ENCODE measurements around the gene BRD2.
A peak's percentile ranks its signal among the peaks of the same experiment; 100 is the strongest.
"Not testable (repeated sequence)": the region's sequence is repeated elsewhere in the genome, so short reads cannot be mapped to it uniquely, and the experiment has no call there.

The BRD2 gene

DNA sequence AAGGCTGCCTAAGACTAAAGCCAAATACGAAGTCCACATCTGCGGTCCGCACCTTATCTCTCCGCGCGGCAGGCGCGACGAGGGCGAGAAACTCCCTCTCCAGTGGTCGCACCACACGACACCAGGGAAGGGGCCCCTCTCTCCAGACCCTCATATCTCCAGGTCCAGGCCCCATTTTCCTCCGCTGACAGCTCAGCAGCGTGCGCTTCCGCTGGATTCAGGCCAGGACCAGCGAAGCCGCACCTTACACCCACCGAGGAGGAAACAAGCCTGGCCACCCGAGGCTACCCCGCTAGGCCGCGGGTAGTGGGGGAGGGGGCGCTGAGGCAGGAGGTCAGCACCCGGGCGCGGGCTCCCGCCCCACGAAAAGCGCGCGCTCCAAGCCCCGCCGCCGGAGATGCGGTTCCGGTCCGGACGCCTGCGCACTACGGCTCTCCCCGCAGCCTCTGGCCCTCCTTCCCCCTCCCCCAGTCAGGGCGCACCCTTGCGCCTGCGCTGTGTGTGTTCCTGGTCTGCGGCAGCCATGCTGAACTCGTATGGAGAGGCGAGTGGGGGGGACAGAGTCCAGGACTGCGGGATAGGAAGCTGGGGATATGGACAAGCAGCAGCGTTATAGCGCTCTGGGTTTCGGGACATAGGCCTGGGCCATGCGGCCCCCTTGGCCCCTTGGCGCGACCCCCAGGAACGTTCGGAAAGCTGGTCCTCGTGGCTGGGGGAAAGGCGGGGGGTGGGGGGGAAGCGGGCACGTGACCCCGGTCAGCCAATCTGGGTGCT is at the start of gene BRD2:
BRD2 (plus strand) TSS at position 502 of the 774 bp plus-strand sequence. CDS start 4,305 bp downstream, outside the sequence.
- DNase-seq (ENCODE audit: low spot score) = peak; percentile 97

DNA sequence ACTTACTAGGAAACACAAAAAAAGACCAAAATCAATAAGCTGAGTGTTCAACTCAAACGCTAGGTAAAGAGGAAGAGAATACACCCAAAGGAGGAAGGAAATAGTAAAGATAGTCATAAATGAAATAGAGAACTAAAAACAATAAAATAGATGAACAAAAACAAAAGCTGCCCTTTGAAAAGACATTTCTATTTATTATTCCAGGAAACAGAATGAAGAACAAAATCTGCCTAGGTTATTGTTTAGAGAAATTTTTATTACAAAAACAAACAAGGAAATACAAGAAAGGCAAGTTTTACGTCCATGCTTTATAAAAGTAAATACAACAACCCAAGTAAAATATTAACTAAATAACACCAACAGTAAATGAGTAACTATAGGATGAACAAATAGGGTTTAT is 47.7 kb upstream of the BRD2 start:
- no peak for DNase-seq (ENCODE audit: low spot score)

DNA sequence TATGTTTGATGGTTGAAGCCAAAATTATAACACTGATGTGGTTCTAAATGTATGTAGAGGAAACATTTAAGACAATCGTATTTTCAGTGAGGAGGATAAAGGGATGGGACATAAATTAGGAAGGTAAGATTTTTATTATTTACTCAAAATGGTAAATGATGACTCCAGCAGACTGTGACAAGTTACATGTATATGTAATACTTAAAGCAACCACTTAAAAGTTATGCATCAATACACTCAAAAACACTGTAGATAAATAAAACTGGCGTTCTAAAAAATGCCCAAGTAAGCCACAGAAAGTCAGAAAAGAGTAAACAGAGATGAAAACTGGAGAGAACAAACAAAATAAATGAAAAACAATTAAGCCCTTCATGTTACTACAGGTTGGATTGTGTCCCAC is 46.3 kb upstream of the BRD2 start:
- no peak for DNase-seq (ENCODE audit: low spot score)

DNA sequence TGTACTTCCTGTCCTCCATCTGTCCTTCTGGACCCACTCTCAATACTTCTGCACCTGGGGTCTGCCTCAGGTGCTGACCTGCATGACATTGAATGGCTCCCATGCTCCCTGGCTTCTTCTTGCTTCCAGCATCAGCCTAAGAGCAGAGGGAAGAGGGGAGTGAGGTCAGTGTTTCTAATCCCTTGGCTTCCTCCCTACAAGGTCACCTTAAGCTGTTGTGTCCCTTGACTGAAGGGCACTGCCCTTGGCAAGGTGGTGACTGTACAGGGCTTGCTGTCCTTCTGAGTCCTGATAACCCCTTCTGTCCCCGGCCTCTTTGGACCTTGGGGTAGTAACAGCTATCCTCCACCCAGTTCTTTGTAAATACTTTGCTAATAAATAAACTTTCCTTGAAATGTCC is 37.2 kb upstream of the BRD2 start:
- no peak for DNase-seq (ENCODE audit: low spot score)

DNA sequence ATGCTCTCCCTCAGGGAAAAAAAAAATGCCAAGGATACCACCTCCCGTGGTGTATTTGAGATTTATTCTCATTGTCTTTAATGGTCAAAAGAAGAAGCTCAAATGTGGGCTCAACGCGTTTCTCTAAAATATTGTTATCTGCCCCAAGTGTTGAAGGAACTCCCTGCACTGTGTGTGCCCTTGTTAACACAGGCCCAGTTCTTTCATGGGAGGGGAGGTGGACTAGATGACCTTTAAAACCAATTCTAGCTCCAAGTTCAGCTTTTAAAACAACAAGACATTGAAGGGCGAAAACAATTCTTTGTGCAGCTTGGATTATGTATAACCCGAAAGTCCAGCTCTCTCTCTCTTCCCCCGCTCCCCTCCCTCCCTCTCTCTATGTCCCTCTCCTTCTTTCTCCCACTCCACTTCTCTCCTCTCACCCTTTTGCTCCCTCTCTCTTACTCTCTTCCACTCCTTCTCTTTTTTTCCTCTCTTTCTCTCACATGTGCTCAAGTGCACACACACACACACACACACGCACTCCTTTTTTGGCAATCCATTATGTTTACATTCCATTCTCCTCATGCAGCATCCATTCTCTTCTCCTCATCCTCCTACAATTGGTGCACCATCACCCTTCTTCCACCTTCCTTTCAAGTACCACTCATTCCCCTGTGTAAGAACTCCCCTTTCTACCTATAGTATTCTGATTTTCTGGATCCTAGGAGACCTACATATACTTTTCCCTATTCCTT is 36.1 kb upstream of the BRD2 start:
- no peak for DNase-seq (ENCODE audit: low spot score)

DNA sequence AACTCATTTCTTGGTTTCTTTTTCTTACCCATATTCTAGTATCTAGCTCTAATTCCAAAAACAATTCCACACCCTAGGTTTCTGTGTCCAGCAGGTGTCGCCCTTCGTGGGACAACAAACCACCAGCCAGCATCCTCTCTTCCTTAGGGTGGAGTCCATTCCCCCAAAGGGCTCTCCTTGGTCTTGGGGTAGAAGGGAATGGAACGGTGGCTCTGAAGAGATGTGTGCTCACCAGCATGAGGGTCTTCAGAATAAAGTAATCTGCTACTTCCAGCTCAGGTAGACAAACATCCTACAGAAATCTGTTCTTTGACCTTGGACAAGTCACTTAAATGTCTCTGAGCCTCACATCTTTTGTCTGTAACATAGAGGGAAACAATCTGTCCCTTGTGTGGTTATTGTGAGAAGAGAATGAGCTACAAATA is 34.7 kb upstream of the BRD2 start:
- DNase-seq (ENCODE audit: low spot score) = peak; percentile 80

DNA sequence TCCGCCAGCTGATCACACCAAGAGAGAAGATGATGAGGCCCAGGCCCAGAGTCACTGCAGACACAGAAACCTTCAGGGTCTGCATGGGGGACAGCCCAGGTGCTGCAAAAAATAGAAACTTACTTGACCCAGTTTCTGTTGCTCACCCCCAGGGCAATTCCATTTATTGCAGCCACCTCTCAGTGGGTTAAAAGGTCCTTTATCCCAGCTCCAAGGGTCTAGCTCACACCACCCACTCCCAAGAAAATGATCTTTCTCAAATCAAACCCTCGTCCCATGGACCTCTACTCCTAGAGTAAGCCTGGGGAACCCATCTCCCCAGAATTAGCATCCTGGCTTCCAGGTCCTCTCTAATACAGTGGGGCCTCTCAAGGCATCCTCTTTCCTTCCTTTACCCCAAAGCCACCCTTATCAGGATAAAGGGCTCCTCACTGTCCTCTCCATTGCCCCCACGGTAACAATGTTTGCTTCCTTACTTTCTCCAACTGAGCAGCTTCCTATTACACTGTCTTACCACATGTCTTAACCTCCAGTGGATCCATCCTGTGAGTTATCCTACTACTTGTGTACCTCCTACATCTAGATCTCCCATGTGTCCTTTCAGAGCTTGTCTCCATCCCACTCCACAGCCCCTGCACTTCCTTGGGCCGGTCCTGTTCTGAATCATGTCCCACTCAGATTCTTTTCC is 32.7 kb upstream of the BRD2 start:
- DNase-seq (ENCODE audit: low spot score) = no peak

DNA sequence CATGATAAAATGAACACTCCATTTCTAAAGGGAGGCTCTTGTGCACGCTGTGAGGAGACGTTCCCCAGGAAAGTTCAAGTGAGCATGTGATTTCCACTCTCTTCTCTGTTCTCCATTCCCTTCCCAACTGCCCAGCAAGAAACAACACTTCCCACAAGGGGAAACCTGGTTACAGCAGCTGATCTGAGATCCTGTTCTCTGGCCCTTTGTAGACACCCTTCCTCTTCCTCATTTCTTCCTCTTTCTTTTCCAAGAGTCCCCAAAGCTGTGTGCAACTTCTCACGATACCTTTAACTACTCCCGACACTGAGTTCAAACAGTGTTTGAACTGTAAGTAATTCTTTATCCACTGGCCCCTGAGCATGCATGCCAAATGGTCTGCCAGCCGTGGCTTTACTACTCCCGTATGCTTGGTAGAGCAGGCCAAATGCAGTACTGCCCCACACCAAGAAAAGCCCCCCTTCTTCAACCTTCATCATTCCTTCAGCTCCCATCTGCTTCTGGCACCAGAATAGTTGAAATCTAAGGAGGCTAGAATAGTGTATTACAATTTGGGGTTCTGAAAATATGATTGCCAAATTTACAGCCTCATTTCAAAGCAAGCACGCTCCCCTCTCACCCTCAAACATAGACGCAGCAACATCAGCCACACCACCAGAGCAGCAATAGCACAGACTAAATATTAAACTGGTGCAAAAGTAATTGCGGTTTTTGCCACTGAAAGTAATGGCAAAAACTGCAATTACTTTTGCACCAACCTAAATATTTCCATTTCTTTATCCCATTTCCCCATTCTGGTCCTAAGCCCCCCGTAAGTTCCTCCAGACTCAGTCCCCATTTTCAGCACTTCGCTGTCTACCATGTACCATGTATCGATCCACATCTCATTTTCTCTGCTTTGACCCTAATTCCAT is 31.9 kb upstream of the BRD2 start:
- DNase-seq (ENCODE audit: low spot score) = no peak

DNA sequence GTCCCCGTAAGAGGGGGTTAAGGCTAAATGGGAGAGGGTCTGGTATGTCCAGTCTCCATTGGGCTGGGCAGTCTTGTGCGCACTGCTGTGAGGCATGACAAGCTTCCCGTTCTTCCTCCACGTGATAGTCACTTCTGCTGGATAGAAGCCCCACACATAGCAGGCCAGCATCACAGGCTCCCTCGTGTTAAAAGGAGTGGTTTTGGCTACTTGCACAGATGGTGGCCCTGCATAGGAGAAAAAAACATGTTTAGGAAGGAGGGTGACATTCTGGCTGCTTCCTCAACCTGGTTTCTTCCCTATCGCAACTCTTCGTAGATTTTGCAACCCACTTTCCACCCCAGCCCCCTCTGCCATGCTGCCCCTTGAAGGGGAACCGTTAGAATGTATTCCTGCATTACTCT is 31.2 kb upstream of the BRD2 start:
- no peak for DNase-seq (ENCODE audit: low spot score)

DNA sequence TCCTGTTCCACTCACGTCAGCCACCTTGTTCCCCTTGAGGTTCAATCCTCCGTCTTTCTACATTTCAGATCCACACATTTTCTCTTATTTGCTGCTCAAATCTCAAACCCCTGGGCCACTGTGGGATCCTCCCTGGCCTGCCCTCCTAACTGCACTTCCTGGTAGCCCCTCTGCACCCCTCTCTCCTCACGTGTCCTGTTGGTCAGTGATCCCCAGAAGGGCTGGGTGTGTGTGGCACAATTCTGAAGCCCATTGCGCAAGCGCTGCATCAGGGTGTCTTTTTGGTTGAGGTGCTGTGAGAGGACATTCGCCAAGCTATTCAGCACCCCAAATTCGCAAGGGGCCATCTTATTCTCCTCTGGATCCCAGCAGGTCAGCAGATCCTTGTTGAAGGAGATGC is 29.9 kb upstream of the BRD2 start:
- no peak for DNase-seq (ENCODE audit: low spot score)

DNA sequence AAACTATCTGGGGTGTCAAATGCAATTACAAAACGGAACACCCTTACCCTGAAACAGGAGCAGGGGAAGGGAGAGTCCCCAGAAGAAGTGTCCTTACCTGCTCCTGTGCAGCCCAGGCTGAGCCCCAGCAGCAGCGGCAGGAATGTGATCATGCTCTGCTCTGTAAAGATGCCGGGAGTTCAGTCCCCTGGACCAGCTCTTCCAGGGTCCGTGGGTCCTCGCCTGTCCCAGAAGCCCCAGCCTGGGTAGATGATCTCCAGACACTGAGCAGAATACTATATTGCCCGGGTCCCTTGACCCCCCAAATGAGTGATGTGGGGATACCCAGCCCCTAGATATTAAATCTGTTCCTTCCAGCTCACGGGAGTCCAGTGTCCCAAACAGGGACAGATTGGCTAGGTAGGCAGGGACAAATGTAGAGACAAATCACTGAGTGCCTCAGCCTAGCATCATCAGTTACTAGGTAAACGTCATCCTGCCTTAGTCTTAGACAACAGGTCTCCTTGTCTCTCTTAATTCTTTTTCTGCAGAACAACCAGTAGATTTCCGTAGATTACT is 27.7 kb upstream of the BRD2 start, which contains the start of gene HLA-DMB:
HLA-DMB (minus strand) TSS at position 373 of the 558 bp plus-strand sequence; CDS start at position 152, 221 bp downstream.
- peak; percentile 87 for DNase-seq (ENCODE audit: low spot score)

DNA sequence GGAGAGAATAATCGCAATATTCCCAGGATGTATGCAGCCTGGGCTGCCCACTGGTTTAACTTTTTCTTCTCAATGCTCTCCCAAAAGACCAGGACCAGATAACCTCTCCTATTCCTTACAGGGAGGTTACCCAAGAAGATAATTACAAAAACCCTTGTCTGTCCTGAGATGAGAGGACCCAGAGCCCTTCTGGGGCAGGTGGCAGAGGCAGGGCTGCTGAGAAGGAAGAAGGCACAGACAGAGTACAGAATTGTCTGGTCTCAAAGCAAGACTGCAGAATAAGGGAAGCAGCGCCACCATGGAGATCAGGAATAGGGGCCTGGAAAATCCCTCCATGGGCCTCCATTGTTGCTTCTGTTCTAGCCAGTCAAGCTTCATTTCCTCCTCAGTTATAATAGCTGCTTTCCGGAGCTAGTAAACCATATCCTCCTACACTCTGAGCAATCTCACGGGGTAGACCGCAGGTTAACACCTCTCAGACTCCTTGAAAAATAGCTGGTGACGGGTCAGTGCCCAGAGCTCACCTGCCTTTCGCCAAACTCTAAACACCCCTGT is 27.1 kb upstream of the BRD2 start:
- DNase-seq (ENCODE audit: low spot score) = no peak

DNA sequence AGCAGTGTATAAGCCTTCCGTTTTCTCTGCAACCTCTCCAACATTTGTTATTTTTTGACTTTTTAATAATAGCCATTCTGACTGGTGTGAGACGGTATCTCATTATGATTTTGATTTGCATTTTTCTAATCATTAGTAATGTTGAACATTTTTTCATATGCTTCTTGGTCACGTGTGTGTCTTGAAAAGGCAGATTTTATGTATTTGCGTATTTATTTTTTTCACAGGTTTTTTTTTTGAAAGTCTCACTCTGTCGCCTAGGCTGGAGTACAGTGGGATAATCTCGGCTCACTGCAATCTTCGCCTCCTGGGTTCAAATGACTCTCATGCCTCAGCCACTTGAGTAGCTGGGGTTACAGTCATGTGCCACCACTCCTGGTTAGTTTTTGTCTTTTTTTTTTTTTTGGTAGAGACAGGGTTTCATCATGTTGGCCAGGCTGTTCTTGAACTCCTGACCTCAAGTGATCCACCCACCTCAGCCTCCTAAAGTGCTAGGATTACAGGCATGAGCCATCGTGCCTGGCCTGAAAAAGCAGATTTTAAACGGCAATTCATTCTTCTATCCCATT is 25.8 kb upstream of the BRD2 start:
- DNase-seq (ENCODE audit: low spot score) = not testable (repeated sequence)

DNA sequence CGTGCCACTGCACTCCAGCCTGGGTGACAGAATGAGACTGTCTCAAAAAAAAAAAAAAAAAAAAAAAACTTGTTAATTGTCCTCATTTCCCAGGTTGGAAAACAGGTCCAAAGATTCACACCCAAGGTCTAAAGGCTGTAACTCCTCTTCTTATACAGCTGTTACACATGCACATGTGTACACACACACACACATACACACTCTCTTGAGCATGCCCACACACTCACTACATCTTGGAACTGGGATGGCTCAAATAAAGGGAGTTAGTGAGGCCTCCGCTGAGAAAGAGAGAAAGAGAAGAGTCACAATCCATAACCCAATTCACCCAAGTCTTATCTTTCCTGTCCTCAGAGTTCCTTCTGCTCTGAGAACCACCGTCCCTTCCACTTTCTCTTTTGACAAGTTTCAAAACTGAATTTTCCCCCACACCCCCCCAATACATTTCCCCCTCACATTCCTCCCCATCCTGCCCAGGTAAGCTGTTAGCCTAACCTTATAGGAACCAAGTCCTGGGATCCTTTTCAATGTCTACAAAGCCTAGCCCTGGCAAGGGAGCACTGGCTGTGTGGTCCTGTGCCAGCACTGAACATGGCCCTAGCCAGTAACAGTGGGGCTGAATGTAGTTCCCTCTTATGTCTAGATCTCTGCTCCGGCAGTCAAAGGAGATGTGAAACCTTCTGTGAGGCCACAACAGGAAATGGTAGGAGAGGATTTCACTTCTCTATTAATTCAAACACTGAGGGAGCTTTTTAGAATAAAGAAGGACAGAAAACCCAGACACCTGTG is 24.3 kb upstream of the BRD2 start:
- no peak for DNase-seq (ENCODE audit: low spot score)

DNA sequence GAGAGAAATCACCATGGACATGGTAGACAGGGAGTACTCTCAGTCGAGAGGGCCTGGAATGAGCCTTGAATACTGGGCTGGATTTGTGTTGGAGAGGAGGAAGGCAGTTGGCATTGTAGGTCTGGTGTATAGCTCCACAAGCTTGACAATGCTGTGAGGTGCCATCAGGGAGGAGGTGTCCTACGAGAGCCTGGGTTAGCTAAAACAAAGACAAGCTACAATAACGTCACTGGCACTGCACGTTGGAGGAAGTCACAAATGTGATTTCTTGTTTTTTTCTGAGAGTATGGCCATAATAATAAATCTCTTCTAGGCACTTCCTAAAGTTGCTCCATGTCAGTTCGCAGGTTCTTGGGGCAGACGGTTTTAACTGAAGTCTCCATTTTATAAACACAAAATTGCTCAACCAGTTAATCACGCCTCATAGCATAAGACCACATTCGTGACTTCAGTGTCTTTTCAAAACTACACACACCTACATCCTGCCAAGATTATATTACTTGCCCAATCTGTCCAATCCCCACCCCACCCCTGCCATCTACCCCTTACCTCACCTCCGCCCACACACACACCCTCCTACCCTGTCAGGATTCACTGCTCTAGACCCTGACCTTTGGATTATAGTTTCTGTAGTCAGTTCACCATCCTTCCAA is 23.2 kb upstream of the BRD2 start:
- no peak for DNase-seq (ENCODE audit: low spot score)

DNA sequence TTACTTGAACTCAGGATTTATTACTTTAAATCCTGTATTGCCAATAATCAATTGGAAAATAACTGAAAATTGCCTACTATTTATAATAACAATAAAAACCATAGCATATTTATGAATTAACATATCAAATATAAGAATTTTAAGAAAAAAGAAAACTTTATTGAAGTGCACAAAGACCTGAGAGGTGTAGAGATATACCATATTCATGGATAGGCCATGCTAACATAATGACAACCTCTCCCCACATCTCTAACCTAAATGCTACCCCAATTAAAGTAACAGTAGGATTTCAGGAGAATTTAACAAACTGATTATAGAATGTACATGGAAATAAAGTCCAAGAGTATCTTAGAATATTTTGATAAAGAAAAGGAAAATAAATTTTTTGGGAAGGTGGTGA is 22.4 kb upstream of the BRD2 start:
- no peak for DNase-seq (ENCODE audit: low spot score)

DNA sequence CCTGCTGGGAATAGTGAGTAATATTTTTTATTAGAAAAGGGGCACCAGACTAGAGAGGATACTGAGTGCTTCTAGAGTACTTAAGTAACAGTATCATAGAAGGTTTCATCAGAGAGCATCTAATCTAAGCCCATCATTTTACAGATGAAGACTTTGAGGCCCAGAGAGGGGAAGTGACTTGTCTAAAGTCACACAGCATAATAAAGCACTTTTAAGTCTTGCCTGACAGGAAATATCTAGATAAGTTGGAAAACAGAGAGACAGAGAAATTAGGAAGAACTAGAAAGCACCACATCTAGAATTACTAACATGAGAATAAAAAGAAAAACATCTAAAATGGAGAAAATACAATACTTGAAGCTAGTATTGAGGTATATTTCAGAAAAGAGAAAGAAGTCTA is 21.5 kb upstream of the BRD2 start:
- DNase-seq (ENCODE audit: low spot score) = no peak

DNA sequence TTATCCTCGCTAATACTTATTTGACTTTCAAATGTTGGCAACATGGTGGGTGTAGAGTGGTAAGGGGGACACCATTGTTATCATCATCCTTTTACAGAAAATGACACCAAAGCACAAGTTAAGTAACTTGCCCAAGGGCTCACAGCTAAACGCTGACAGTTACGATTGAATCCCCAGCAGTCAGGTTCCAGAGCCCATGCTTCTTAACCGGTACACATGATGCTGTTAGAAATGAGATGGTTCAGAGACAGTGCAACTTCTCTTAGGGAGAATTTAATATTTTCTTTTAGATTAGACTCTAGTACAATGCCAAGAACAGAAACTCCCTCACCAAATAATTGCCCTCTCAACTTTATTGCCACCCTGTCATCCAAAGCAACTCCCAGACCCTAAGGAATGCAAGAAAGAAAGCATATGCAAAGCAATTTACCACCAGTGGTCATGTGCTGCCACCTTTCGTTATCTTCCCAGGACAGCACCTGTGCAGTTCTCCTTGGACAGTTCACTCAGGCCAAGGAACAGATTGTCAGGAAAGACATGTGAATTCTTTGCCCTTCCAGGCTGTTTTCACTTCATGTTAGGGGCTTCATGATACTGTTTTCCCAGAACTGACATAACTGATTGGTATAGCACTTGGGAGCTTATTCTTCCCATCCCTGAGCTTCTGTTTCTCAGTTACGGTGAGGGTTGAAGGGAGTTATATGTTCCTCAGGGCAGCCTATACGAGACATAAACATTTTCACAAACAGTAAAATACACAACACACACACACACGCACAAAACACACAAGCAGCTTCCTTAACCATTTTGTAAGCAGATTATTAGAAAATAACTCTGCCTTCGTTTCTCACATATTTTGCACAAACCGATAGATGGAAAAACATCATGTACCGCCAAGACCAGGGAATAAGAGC is 20.6 kb upstream of the BRD2 start:
- DNase-seq (ENCODE audit: low spot score) = peak; percentile 67
